Mesenchymal stem cell (in vitro differentiated cells and primary cell): Measurements from ENCODE around the gene RNLS.

ENCODE experiments used
- DNase-seq: peaks from one replicate; pipeline ENCODE4 v3.0.0-alpha.2; 2013
- H2AFZ ChIP-seq: one replicate; pipeline ENCODE4 v1.6.1; 2013; ENCODE audit warnings: low read depth, mild to moderate bottlenecking, control low read depth, inconsistent platforms, low read length, moderate library complexity
- H2AK5ac ChIP-seq: 2 replicates; pipeline ENCODE4 v1.6.1; 2013; ENCODE audit warnings: low read length, moderate library complexity, mild to moderate bottlenecking, inconsistent platforms; ENCODE audit not compliant: severe bottlenecking
- H2BK120ac ChIP-seq: one replicate; pipeline ENCODE4 v1.6.1; 2013; ENCODE audit warnings: low read depth, mild to moderate bottlenecking, inconsistent platforms, low read length, moderate library complexity
- H2BK12ac ChIP-seq, 2 experiments: one replicate each; pipeline ENCODE4 v1.6.1; 2013; ENCODE audit warnings: inconsistent platforms in 2 of 2, low read length in 2 of 2, mild to moderate bottlenecking in 2 of 2, moderate library complexity in 2 of 2, control low read depth in 1 of 2
- H2BK15ac ChIP-seq: one replicate; pipeline ENCODE4 v1.6.1; 2013; ENCODE audit warnings: mild to moderate bottlenecking, low read depth, inconsistent platforms; ENCODE audit not compliant: poor library complexity, severe bottlenecking
- H2BK5ac ChIP-seq: 2 replicates; pipeline ENCODE4 v1.6.1; 2013; ENCODE audit warnings: low read depth, mild to moderate bottlenecking, low read length, control low read depth, inconsistent platforms; ENCODE audit not compliant: poor library complexity, severe bottlenecking
- H3K14ac ChIP-seq, 2 experiments: one replicate each; pipeline ENCODE4 v1.6.1; 2013; ENCODE audit warnings: inconsistent platforms in 2 of 2, low read length in 2 of 2, control low read depth in 1 of 2, mild to moderate bottlenecking in 1 of 2, moderate library complexity in 1 of 2
- H3K18ac ChIP-seq, 2 experiments: one replicate each; pipeline ENCODE4 v1.6.1; 2013; ENCODE audit warnings: inconsistent platforms in 2 of 2, low read length in 2 of 2, control low read depth in 1 of 2, low read depth in 1 of 2, mild to moderate bottlenecking in 1 of 2
- H3K23ac ChIP-seq, 2 experiments: one replicate each; pipeline ENCODE4 v1.6.1; 2013; ENCODE audit warnings: inconsistent platforms in 2 of 2, low read length in 2 of 2, mild to moderate bottlenecking in 2 of 2, moderate library complexity in 2 of 2, control low read depth in 1 of 2
- H3K27ac ChIP-seq: 2 replicates; pipeline ENCODE4 v1.5.1; 2013; ENCODE audit warnings: mild to moderate bottlenecking, moderate library complexity, low read length, control low read depth, inconsistent platforms; ENCODE audit not compliant: poor library complexity, severe bottlenecking
- H3K27me3 ChIP-seq, 2 experiments: 2 replicates each; pipeline versions ENCODE4 v1.6.1 to v1.7.0; 2013; ENCODE audit warnings: low read length in 2 of 2, mild to moderate bottlenecking in 2 of 2, moderate library complexity in 2 of 2, control low read depth in 1 of 2, inconsistent platforms in 1 of 2; ENCODE audit not compliant: control insufficient read depth in 1 of 2, insufficient read depth in 1 of 2
- H3K36me3 ChIP-seq, 2 experiments: 2 replicates each; pipeline versions ENCODE4 v1.6.1 to v1.7.0; 2013; ENCODE audit warnings: low read length in 2 of 2, control low read depth in 1 of 2, inconsistent platforms in 1 of 2, low read depth in 1 of 2, mild to moderate bottlenecking in 1 of 2; ENCODE audit not compliant: insufficient read depth in 2 of 2, control insufficient read depth in 1 of 2
- H3K4ac ChIP-seq, 2 experiments: one replicate each; pipeline ENCODE4 v1.6.1; 2013; ENCODE audit warnings: inconsistent platforms in 2 of 2, low read length in 2 of 2, mild to moderate bottlenecking in 2 of 2, moderate library complexity in 2 of 2, control low read depth in 1 of 2, low read depth in 1 of 2
- H3K4me1 ChIP-seq: 2 replicates; pipeline ENCODE4 v1.6.1; 2013; ENCODE audit warnings: low read depth, low read length, control low read depth; ENCODE audit not compliant: control insufficient read depth, insufficient read depth
- H3K4me2 ChIP-seq: 2 replicates; pipeline ENCODE4 v1.6.1; 2013; ENCODE audit warnings: low read length, mild to moderate bottlenecking, inconsistent platforms; ENCODE audit not compliant: poor library complexity, severe bottlenecking
- H3K4me3 ChIP-seq, 2 experiments: 2 replicates each; pipeline versions ENCODE4 v1.5.1 to v1.7.0; 2013; ENCODE audit warnings: low read length in 2 of 2, mild to moderate bottlenecking in 2 of 2, control low read depth in 1 of 2, low read depth in 1 of 2; ENCODE audit not compliant: insufficient read depth in 1 of 2
- H3K79me1 ChIP-seq: replicated peaks from 2 replicates; pipeline ENCODE4 v1.6.1; 2013; ENCODE audit warnings: mild to moderate bottlenecking, control low read depth, low read length, inconsistent platforms; ENCODE audit not compliant: poor library complexity, severe bottlenecking
- H3K9ac ChIP-seq: 2 replicates; pipeline ENCODE4 v1.7.0; 2013; ENCODE audit warnings: mild to moderate bottlenecking, low read length, moderate library complexity
- H3K9me3 ChIP-seq: 2 replicates; pipeline ENCODE4 v1.7.0; 2013; ENCODE audit warnings: mild to moderate bottlenecking, low read length; ENCODE audit not compliant: control insufficient read depth
- H4K8ac ChIP-seq: one replicate; pipeline ENCODE4 v1.6.1; 2013; ENCODE audit warnings: inconsistent platforms, mild to moderate bottlenecking, low read length, moderate library complexity
- H4K91ac ChIP-seq: one replicate; pipeline ENCODE4 v1.6.1; 2013; ENCODE audit warnings: mild to moderate bottlenecking, low read length, inconsistent platforms
- WGBS: methylation state at CpG from one replicate; pipeline ENCODE4 v1.1.7; 2013; ENCODE audit warnings: mixed read lengths; 5-methylcytosine and 5-hydroxymethylcytosine counted together

Gene RNLS

DNA sequence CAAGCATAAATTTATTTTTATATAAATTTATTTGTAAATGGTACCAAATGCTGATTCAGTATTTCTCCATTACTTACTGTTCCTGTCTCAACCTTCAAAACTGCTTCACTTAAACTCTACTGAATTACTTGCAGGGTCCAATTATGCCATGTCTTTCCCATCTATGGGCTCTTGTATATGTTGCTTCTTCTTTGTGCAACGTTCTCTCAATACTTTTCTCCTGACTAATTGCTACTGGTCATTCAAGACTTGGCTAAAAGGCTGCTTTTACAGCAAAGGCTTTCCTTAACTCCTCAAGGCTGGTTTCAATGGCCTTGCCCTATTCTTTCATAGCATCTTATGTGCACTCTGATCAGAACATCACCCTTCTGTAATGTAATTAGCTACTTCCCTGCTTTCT, 67.9 kb downstream of the RNLS start:
- no peak overlapping the region for H3K4me3 ChIP-seq
- WGBS = 72% methylated on average over 1 of the region's 1 CpG

GRCh38 chr10:88512599-88512998, 70.5 kb downstream of the RNLS start:
- Histone ChIP-seq H3K79me1 (no peaks in the 10 kb centered on the region), H2AFZ (no peak overlapping the region), H3K4ac (no peak overlapping the region), H3K14ac (no peak overlapping the region), H2AK5ac (no peak overlapping the region), H3K27ac (no peak overlapping the region), H3K9ac (no peak overlapping the region), H2BK5ac (no peak overlapping the region), H2BK120ac (no peak overlapping the region), H3K18ac (no peak overlapping the region), H3K23ac (no peak overlapping the region), H3K4me1 (no peaks in the 10 kb centered on the region), H3K4me2 (no peak overlapping the region), H3K36me3 (no peaks in the 10 kb centered on the region), H3K27me3 (no peaks in the 10 kb centered on the region), H3K9me3 (no peaks in the 10 kb centered on the region), H4K91ac (no peak overlapping the region), H4K8ac (no peak overlapping the region), H2BK12ac (no peak overlapping the region), H3K4me3 (no peak overlapping the region), H2BK15ac (no peak overlapping the region)
- no peak for DNase-seq
- 75% methylated on average over 1 of the region's 2 CpGs for WGBS

More for the DNA sequence above, 67.9 kb downstream of the RNLS start:
- Histone ChIP-seq H3K27me3 (no peaks in the 10 kb centered on the region), H3K9me3 (no peaks in the 10 kb centered on the region), H3K4ac (no peak overlapping the region), H2AK5ac (no peak overlapping the region), H2BK5ac (no peak overlapping the region), H3K4me1 (no peaks in the 10 kb centered on the region), H2BK12ac (no peak overlapping the region), H3K14ac (no peak overlapping the region), H2AFZ (no peak overlapping the region), H3K18ac (no peak overlapping the region), H3K36me3 (no peaks in the 10 kb centered on the region), H3K4me2 (no peak overlapping the region), H2BK120ac (no peak overlapping the region), H3K27ac (no peak overlapping the region), H3K79me1 (no peaks in the 10 kb centered on the region), H2BK15ac (no peak overlapping the region), H3K9ac (no peak overlapping the region), H3K23ac (no peak overlapping the region), H4K91ac (no peak overlapping the region), H4K8ac (no peak overlapping the region)
- no peak for DNase-seq

GRCh38 chr10:88508796-88509195, 74.3 kb downstream of the RNLS start:
- H3K14ac ChIP-seq = no peak overlapping the region

GRCh38 chr10:88507826-88508453, 75.2 kb downstream of the RNLS start:
- Histone ChIP-seq H3K36me3 (no peaks in the 10 kb centered on the region), H3K4ac (no peak overlapping the region), H2BK120ac (no peak overlapping the region), H3K9ac (no peak overlapping the region), H2BK12ac (no peak overlapping the region), H3K4me3 (no peak overlapping the region), H3K79me1 (no peaks in the 10 kb centered on the region), H3K4me2 (no peak overlapping the region), H2AFZ (no peak overlapping the region), H3K4me1 (no peaks in the 10 kb centered on the region), H3K14ac (no peak overlapping the region), H3K23ac (no peak overlapping the region), H3K18ac (no peak overlapping the region), H3K9me3 (no peaks in the 10 kb centered on the region), H2AK5ac (no peak overlapping the region), H3K27me3 (no peaks in the 10 kb centered on the region), H4K91ac (no peak overlapping the region), H4K8ac (no peak overlapping the region), H3K27ac (no peak overlapping the region), H2BK5ac (no peak overlapping the region), H2BK15ac (no peak overlapping the region)
- no peak for DNase-seq
- 92% methylated on average over 3 of the region's 3 CpGs for WGBS

More at GRCh38 chr10:88508796-88509195, 74.3 kb downstream of the RNLS start:
- no peaks in the 10 kb centered on the region for H3K79me1 ChIP-seq
- no peak overlapping the region for H3K4ac ChIP-seq
- no peak overlapping the region for H2BK120ac ChIP-seq
- no peak overlapping the region for H4K91ac ChIP-seq
- H3K9ac ChIP-seq = no peak overlapping the region
- no peak overlapping the region for H3K18ac ChIP-seq
- H3K4me3 ChIP-seq = no peak overlapping the region
- H3K27ac ChIP-seq = no peak overlapping the region
- H3K4me2 ChIP-seq = no peak overlapping the region
- H2BK12ac ChIP-seq = no peak overlapping the region
- no peaks in the 10 kb centered on the region for H3K4me1 ChIP-seq
- no peak overlapping the region for H2BK15ac ChIP-seq
- no peak for DNase-seq
- H2BK5ac ChIP-seq = no peak overlapping the region
- no peak overlapping the region for H3K23ac ChIP-seq
- no peak overlapping the region for H2AK5ac ChIP-seq
- no peaks in the 10 kb centered on the region for H3K9me3 ChIP-seq
- no peak overlapping the region for H2AFZ ChIP-seq
- 62% methylated on average over 3 of the region's 3 CpGs for WGBS
- no peaks in the 10 kb centered on the region for H3K27me3 ChIP-seq
- H4K8ac ChIP-seq = no peak overlapping the region
- H3K36me3 ChIP-seq = no peaks in the 10 kb centered on the region
